Measurements from ENCODE around the gene GABRB2.

The GABRB2 gene

GRCh38 chr5:161546095-161546469 is 443 bp downstream of the GABRB2 start:
- ATAC-seq (ENCODE audit: insufficient read depth, low read depth) = no peak
- H2AFZ ChIP-seq (ENCODE audit: low read depth, low read length) = no peak overlapping the region
- no peak overlapping the region for H3K9ac ChIP-seq (ENCODE audit: low read depth, low read length)
- TF ChIP-seq, protein P1, sequence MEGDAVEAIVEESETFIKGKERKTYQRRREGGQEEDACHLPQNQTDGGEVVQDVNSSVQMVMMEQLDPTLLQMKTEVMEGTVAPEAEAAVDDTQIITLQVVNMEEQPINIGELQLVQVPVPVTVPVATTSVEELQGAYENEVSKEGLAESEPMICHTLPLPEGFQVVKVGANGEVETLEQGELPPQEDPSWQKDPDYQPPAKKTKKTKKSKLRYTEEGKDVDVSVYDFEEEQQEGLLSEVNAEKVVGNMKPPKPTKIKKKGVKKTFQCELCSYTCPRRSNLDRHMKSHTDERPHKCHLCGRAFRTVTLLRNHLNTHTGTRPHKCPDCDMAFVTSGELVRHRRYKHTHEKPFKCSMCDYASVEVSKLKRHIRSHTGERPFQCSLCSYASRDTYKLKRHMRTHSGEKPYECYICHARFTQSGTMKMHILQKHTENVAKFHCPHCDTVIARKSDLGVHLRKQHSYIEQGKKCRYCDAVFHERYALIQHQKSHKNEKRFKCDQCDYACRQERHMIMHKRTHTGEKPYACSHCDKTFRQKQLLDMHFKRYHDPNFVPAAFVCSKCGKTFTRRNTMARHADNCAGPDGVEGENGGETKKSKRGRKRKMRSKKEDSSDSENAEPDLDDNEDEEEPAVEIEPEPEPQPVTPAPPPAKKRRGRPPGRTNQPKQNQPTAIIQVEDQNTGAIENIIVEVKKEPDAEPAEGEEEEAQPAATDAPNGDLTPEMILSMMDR (IDR thresholded peaks at IDR 0.05; ENCODE audit: borderline replicate concordance, extremely low read depth, low read length, poor library complexity, severe bottlenecking) = no peak
- no peak for TF ChIP-seq EZH2 (IDR thresholded peaks at IDR 0.05; ENCODE audit: borderline replicate concordance, low read depth, low read length, severe bottlenecking)
- no peaks in the 10 kb centered on the region for H3K79me2 ChIP-seq (ENCODE audit: insufficient read depth, low read length)
- H3K4me1 ChIP-seq (ENCODE audit: insufficient read depth, low read length) = peaks cover 3% of the 10 kb centered on the region; the same call in 1 of the 2 replicates
- H3K4me3 ChIP-seq (ENCODE audit: low read depth in 1 of 2, low read length in 2 of 2) = no peak overlapping the region
- DNase-seq = no peak
- no peaks in the 10 kb centered on the region for H4K20me1 ChIP-seq (ENCODE audit: insufficient read depth, low read length)
- no peaks in the 10 kb centered on the region for H3K27me3 ChIP-seq (ENCODE audit: insufficient read depth, low read length, poor library complexity)
- no peak overlapping the region for H3K4me2 ChIP-seq (ENCODE audit: insufficient read depth, low read length)
- H3K27ac ChIP-seq (ENCODE audit: low read length) = no peak overlapping the region
- H3K9me3 ChIP-seq (ENCODE audit: insufficient read depth, low read length, severe bottlenecking) = no peaks in the 10 kb centered on the region
- H3K36me3 ChIP-seq (ENCODE audit: insufficient read depth, low read length) = no peaks in the 10 kb centered on the region

GRCh38 chr5:161545344-161546094 is 1.0 kb downstream of the GABRB2 start:
- no peak overlapping the region for H3K9ac ChIP-seq (ENCODE audit: low read depth, low read length)
- no peak overlapping the region for H3K4me3 ChIP-seq (ENCODE audit: low read depth in 1 of 2, low read length in 2 of 2)
- H3K27ac ChIP-seq (ENCODE audit: low read length) = no peak overlapping the region
- ATAC-seq (ENCODE audit: insufficient read depth, low read depth) (no peak), DNase-seq (no peak)
- no peaks in the 10 kb centered on the region for H3K79me2 ChIP-seq (ENCODE audit: insufficient read depth, low read length)
- no peak overlapping the region for H3K4me2 ChIP-seq (ENCODE audit: insufficient read depth, low read length)
- no peak overlapping the region for H2AFZ ChIP-seq (ENCODE audit: low read depth, low read length)
- H3K36me3 ChIP-seq (ENCODE audit: insufficient read depth, low read length) = no peaks in the 10 kb centered on the region
- TF ChIP-seq, protein P1 (IDR thresholded peaks at IDR 0.05; ENCODE audit: borderline replicate concordance, extremely low read depth, low read length, poor library complexity, severe bottlenecking) = no peak
- no peak for TF ChIP-seq EZH2 (IDR thresholded peaks at IDR 0.05; ENCODE audit: borderline replicate concordance, low read depth, low read length, severe bottlenecking)
- H3K4me1 ChIP-seq (ENCODE audit: insufficient read depth, low read length) = peaks cover 3% of the 10 kb centered on the region; the same call in 1 of the 2 replicates
- H4K20me1 ChIP-seq (ENCODE audit: insufficient read depth, low read length) = no peaks in the 10 kb centered on the region
- H3K27me3 ChIP-seq (ENCODE audit: insufficient read depth, low read length, poor library complexity) = no peaks in the 10 kb centered on the region
- no peaks in the 10 kb centered on the region for H3K9me3 ChIP-seq (ENCODE audit: insufficient read depth, low read length, severe bottlenecking)

DNA sequence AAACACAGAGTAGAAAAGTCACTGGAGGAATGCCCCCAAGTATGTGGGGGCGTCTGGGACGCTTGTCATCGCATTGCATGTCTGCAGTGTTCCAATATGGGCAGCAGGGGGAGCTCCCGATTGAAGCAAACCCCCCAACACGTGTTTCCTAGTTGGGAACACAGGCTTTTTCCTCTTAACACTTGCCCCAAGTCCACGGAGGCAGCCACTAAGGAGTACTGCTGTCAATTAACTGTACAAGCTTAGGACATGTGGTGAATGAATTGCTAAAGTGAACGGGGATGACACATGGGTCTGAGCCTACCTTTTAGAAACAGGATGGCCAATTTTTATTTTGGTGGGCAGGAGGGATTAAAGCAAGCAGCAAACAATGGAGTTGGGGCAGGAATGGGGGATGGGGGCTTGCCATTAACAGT is 2.2 kb downstream of the GABRB2 start:
- ATAC-seq (ENCODE audit: insufficient read depth, low read depth) (peak; percentile 81), DNase-seq (peak; percentile 53)
- Histone ChIP-seq H3K9me3 (ENCODE audit: insufficient read depth, low read length, severe bottlenecking) (no peaks in the 10 kb centered on the region), H2AFZ (ENCODE audit: low read depth, low read length) (peak overlapping the region; percentile 62), H3K4me2 (ENCODE audit: insufficient read depth, low read length) (no peak overlapping the region), H3K79me2 (ENCODE audit: insufficient read depth, low read length) (no peaks in the 10 kb centered on the region), H3K4me3 (ENCODE audit: low read depth in 1 of 2, low read length in 2 of 2) (no peak overlapping the region), H3K27me3 (ENCODE audit: insufficient read depth, low read length, poor library complexity) (no peaks in the 10 kb centered on the region), H3K4me1 (ENCODE audit: insufficient read depth, low read length) (peaks cover 3% of the 10 kb centered on the region; the same call in 1 of the 2 replicates), H3K27ac (ENCODE audit: low read length) (no peak overlapping the region), H3K36me3 (ENCODE audit: insufficient read depth, low read length) (no peaks in the 10 kb centered on the region), H4K20me1 (ENCODE audit: insufficient read depth, low read length) (no peaks in the 10 kb centered on the region), H3K9ac (ENCODE audit: low read depth, low read length) (no peak overlapping the region)
- TF ChIP-seq EZH2 (IDR thresholded peaks at IDR 0.05; ENCODE audit: borderline replicate concordance, low read depth, low read length, severe bottlenecking) = no peak
- TF ChIP-seq, protein P1 (IDR thresholded peaks at IDR 0.05; ENCODE audit: borderline replicate concordance, extremely low read depth, low read length, poor library complexity, severe bottlenecking) = peak; percentile 85
